Activated CD4-positive, alpha-beta T cell treated with anti-CD3 and anti-CD28 coated beads, Interleukin-2, amount 10 ng/mL, durations not matched to agents 7 days and 5 days (primary cell): ENCODE results near the gene GDF2. TPM values are rescaled to one million over a fixed set of nuclear protein-coding genes. Genes with fewer than 3 reads are reported as not detected.

ENCODE experiments used
- CTCF ChIA-PET: fragments of 350-600 bp; sonication (Branson Sonifier 250); formaldehyde crosslinking; loops from one replicate; lab custom pipeline; 2021; ENCODE audit warnings: antibody characterized with exemption; lab: Charles Lee
- POLR2A ChIA-PET: fragments of 350-600 bp; sonication (Branson Sonifier 250); formaldehyde crosslinking; loops from one replicate; lab custom pipeline; 2021; ENCODE audit warnings: antibody characterized with exemption; lab: Charles Lee
- DNase-seq: peaks from one replicate; pipeline ENCODE4 v3.0.0-alpha.2; 2020
- H3K27ac Mint-ChIP-seq: one replicate; pipeline ENCODE4 v1.8.0; 2021; ENCODE audit warnings: mild to moderate bottlenecking, moderate library complexity, mixed read lengths
- H3K27me3 Mint-ChIP-seq: one replicate; pipeline ENCODE4 v1.8.0; 2021; ENCODE audit warnings: mixed read lengths
- H3K36me3 Mint-ChIP-seq: one replicate; pipeline ENCODE4 v1.8.0; 2021; ENCODE audit warnings: low read depth, mixed read lengths
- H3K4me1 Mint-ChIP-seq: one replicate; pipeline ENCODE4 v1.8.0; 2021; ENCODE audit warnings: mixed read lengths
- H3K4me3 Mint-ChIP-seq: one replicate; pipeline ENCODE4 v1.8.0; 2021; ENCODE audit warnings: mild to moderate bottlenecking, moderate library complexity, mixed read lengths
- H3K9me3 Mint-ChIP-seq: one replicate; pipeline ENCODE4 v1.8.0; 2021; ENCODE audit warnings: mixed read lengths
- total RNA-seq, 2 experiments: library from RNA; stranded (reverse); gene quantifications; one replicate each; pipeline ENCODE4 v1.2.3, GENCODE V29; 2021

The GDF2 gene
- total RNA-seq, 2 experiments from 2014 or later: not detected

GRCh38 chr10:47344996-47345870 lies 23.0 kb downstream of the GDF2 start:
- no peaks in the 10 kb centered on the region for H3K9me3 Mint-ChIP-seq
- no peak overlapping the region for H3K27ac Mint-ChIP-seq
- no peaks in the 10 kb centered on the region for H3K4me1 Mint-ChIP-seq
- DNase-seq: no peak
- no peaks in the 10 kb centered on the region for H3K36me3 Mint-ChIP-seq
- ChIA-PET CTCF (interaction anchor here (1.4 kb wide), 1 partner anchor 298 kb away, joined by 4 read pairs; no protein-coding TSS in a partner anchor), POLR2A (no interaction called here)
- peaks cover 5% of the 10 kb centered on the region for H3K27me3 Mint-ChIP-seq
- no peak overlapping the region for H3K4me3 Mint-ChIP-seq

GRCh38 chr10:47346581-47347302 lies 24.5 kb downstream of the GDF2 start:
- Mint-ChIP-seq H3K36me3 (no peaks in the 10 kb centered on the region), H3K4me1 (no peaks in the 10 kb centered on the region), H3K27me3 (no peaks in the 10 kb centered on the region), H3K27ac (no peak overlapping the region), H3K4me3 (no peak overlapping the region), H3K9me3 (no peaks in the 10 kb centered on the region)
- ChIA-PET CTCF (no interaction called here), POLR2A (no interaction called here)
- no peak for DNase-seq

GRCh38 chr10:47347303-47347675 lies 25.0 kb downstream of the GDF2 start:
- Mint-ChIP-seq H3K27ac (no peak overlapping the region), H3K4me3 (no peak overlapping the region), H3K36me3 (no peaks in the 10 kb centered on the region), H3K4me1 (no peaks in the 10 kb centered on the region), H3K27me3 (no peaks in the 10 kb centered on the region), H3K9me3 (no peaks in the 10 kb centered on the region)
- POLR2A ChIA-PET: no interaction called here
- no peak for DNase-seq
- CTCF ChIA-PET: no interaction called here

GRCh38 chr10:47348138-47348651 lies 25.9 kb downstream of the GDF2 start, which contains the start of gene RBP3:
RBP3 (plus strand) TSS chr10:47348363; CDS start chr10:47348485, 122 bp downstream.
- DNase-seq: no peak
- POLR2A ChIA-PET: no interaction called here
- Mint-ChIP-seq H3K4me3 (no peak within 1 kb of the TSS), H3K4me1 (no peaks in the 10 kb centered on the region), H3K36me3 (no peaks in the 10 kb centered on the region), H3K27me3 (no peaks in the 10 kb centered on the region), H3K9me3 (no peaks in the 10 kb centered on the region), H3K27ac (no peak within 1 kb of the TSS)
- CTCF ChIA-PET: no interaction called here

GRCh38 chr10:47348661-47349470 lies 26.6 kb downstream of the GDF2 start:
- CTCF ChIA-PET: no interaction called here
- Mint-ChIP-seq H3K36me3 (no peaks in the 10 kb centered on the region), H3K4me3 (no peak overlapping the region), H3K27me3 (no peaks in the 10 kb centered on the region), H3K9me3 (no peaks in the 10 kb centered on the region), H3K4me1 (no peaks in the 10 kb centered on the region), H3K27ac (no peak overlapping the region)
- DNase-seq: no peak
- POLR2A ChIA-PET: no interaction called here

GRCh38 chr10:47349516-47349915 lies 27.3 kb downstream of the GDF2 start:
- no peaks in the 10 kb centered on the region for H3K36me3 Mint-ChIP-seq
- no peaks in the 10 kb centered on the region for H3K4me1 Mint-ChIP-seq
- no peak for DNase-seq
- POLR2A ChIA-PET: no interaction called here
- CTCF ChIA-PET: no interaction called here
- H3K9me3 Mint-ChIP-seq: no peaks in the 10 kb centered on the region
- H3K27me3 Mint-ChIP-seq: no peaks in the 10 kb centered on the region
- no peak overlapping the region for H3K4me3 Mint-ChIP-seq
- H3K27ac Mint-ChIP-seq: no peak overlapping the region

- H3K27me3 Mint-ChIP-seq: no peaks in the 10 kb centered on the region
- POLR2A ChIA-PET: no interaction called here
- no peaks in the 10 kb centered on the region for H3K36me3 Mint-ChIP-seq
- DNase-seq: no peak
- H3K4me3 Mint-ChIP-seq: no peak overlapping the region
- no peaks in the 10 kb centered on the region for H3K4me1 Mint-ChIP-seq
- H3K9me3 Mint-ChIP-seq: no peaks in the 10 kb centered on the region
- CTCF ChIA-PET: no interaction called here
- H3K27ac Mint-ChIP-seq: no peak overlapping the region
These were observed 27.7 kb downstream of the GDF2 start for GRCh38 chr10:47349941-47350371.

GRCh38 chr10:47350671-47351640 lies 28.7 kb downstream of the GDF2 start:
- CTCF ChIA-PET: no interaction called here
- no peaks in the 10 kb centered on the region for H3K36me3 Mint-ChIP-seq
- DNase-seq: no peak
- H3K9me3 Mint-ChIP-seq: no peaks in the 10 kb centered on the region
- no peaks in the 10 kb centered on the region for H3K27me3 Mint-ChIP-seq
- H3K27ac Mint-ChIP-seq: no peak overlapping the region
- no peaks in the 10 kb centered on the region for H3K4me1 Mint-ChIP-seq
- H3K4me3 Mint-ChIP-seq: no peak overlapping the region
- POLR2A ChIA-PET: no interaction called here

GRCh38 chr10:47351899-47352815 lies 29.9 kb downstream of the GDF2 start:
- Mint-ChIP-seq H3K27me3 (no peaks in the 10 kb centered on the region), H3K4me1 (no peaks in the 10 kb centered on the region), H3K36me3 (no peaks in the 10 kb centered on the region), H3K27ac (no peak overlapping the region), H3K9me3 (no peaks in the 10 kb centered on the region), H3K4me3 (no peak overlapping the region)
- DNase-seq: no peak
- ChIA-PET CTCF (no interaction called here), POLR2A (no interaction called here)

- ChIA-PET CTCF (no interaction called here), POLR2A (no interaction called here)
- Mint-ChIP-seq H3K27ac (no peak overlapping the region), H3K36me3 (no peaks in the 10 kb centered on the region), H3K4me1 (no peaks in the 10 kb centered on the region), H3K9me3 (no peaks in the 10 kb centered on the region), H3K4me3 (no peak overlapping the region), H3K27me3 (no peaks in the 10 kb centered on the region)
- no peak for DNase-seq
These were observed 31.1 kb downstream of the GDF2 start for GRCh38 chr10:47353351-47353750.

GRCh38 chr10:47354165-47354564 lies 31.9 kb downstream of the GDF2 start:
- DNase-seq: no peak
- POLR2A ChIA-PET: no interaction called here
- Mint-ChIP-seq H3K27me3 (no peaks in the 10 kb centered on the region), H3K4me3 (no peak overlapping the region), H3K9me3 (no peaks in the 10 kb centered on the region), H3K4me1 (no peaks in the 10 kb centered on the region), H3K36me3 (no peaks in the 10 kb centered on the region), H3K27ac (no peak overlapping the region)
- CTCF ChIA-PET: no interaction called here
